ENCODE measurements around the gene ZBTB7C. TPM values are rescaled to one million over a fixed set of nuclear protein-coding genes. Genes with fewer than 3 reads are reported as not detected.

Gene ZBTB7C
- polyA plus RNA-seq, 2 of the 4 experiments (the other 2 are of a cell fraction): 0.10 to 0.12 TPM

DNA sequence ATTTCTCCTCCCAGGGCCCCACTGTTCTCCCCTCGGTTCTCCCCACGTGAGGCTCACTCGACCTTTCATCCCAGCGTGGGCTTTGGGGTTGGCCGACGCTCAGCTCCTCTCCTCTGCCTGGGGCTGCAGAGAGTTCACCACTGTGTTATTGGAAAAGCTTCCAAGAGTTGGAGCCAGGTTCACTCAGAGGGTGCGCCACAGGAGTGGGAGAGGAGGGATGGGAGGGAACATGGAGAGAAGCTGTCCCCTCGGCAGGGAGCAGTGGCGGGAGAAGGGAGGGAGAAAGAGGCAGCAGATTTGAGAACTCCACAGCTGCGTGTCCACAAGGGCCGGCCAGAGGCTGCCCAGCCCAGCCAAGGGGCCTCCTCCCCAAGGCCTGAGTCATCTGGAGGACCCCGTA lies 281.6 kb downstream of the ZBTB7C start (continued):
- TF ChIP-seq FOSB (CRISPR knock-in tag; IDR thresholded peaks at IDR 0.05) (no peak), RCOR1 (IDR thresholded peaks at IDR 0.05; ENCODE audit: low read depth, low read length) (no peak), HOXB13 (CRISPR knock-in tag; IDR thresholded peaks at IDR 0.05; ENCODE audit: low read depth) (no peak), MAX (IDR thresholded peaks at IDR 0.05) (no peak), FOXS1 (CRISPR knock-in tag; IDR thresholded peaks at IDR 0.05) (no peak), HOXA7 (CRISPR knock-in tag; IDR thresholded peaks at IDR 0.05) (no peak)

GRCh38 chr18:48126240-48126639 lies 282.9 kb downstream of the ZBTB7C start:
- Histone ChIP-seq H3K9me3 (no peaks in the 10 kb centered on the region), H3K4me2 (no peak overlapping the region), H3K4me1 (no peaks in the 10 kb centered on the region), H3K4me3 (no peak overlapping the region), H3K27ac (no peak overlapping the region)
- CTCF ChIA-PET: interaction anchor here (0.6 kb wide), 1 partner anchor 88 kb away, joined by 3 read pairs; no protein-coding TSS in a partner anchor
- ATAC-seq (no peak), DNase-seq (ENCODE audit: low read depth in 1 of 2, low spot score in 1 of 2) (no peak), FAIRE-seq (no peak)
- 100% methylated on average over 2 of the region's 3 CpGs for WGBS (ENCODE audit: missing lambda C conversion rate)
- POLR2A ChIA-PET: no interaction called here
- no peak for TF ChIP-seq SMC3 (IDR thresholded peaks at IDR 0.05)
- no peak for TF ChIP-seq JUNB (IDR thresholded peaks at IDR 0.05)
- TF ChIP-seq HOXA7 (CRISPR knock-in tag; IDR thresholded peaks at IDR 0.05): no peak
- TF ChIP-seq, protein P1, sequence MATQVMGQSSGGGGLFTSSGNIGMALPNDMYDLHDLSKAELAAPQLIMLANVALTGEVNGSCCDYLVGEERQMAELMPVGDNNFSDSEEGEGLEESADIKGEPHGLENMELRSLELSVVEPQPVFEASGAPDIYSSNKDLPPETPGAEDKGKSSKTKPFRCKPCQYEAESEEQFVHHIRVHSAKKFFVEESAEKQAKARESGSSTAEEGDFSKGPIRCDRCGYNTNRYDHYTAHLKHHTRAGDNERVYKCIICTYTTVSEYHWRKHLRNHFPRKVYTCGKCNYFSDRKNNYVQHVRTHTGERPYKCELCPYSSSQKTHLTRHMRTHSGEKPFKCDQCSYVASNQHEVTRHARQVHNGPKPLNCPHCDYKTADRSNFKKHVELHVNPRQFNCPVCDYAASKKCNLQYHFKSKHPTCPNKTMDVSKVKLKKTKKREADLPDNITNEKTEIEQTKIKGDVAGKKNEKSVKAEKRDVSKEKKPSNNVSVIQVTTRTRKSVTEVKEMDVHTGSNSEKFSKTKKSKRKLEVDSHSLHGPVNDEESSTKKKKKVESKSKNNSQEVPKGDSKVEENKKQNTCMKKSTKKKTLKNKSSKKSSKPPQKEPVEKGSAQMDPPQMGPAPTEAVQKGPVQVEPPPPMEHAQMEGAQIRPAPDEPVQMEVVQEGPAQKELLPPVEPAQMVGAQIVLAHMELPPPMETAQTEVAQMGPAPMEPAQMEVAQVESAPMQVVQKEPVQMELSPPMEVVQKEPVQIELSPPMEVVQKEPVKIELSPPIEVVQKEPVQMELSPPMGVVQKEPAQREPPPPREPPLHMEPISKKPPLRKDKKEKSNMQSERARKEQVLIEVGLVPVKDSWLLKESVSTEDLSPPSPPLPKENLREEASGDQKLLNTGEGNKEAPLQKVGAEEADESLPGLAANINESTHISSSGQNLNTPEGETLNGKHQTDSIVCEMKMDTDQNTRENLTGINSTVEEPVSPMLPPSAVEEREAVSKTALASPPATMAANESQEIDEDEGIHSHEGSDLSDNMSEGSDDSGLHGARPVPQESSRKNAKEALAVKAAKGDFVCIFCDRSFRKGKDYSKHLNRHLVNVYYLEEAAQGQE (IDR thresholded peaks at IDR 0.05): no peak
- no peak for TF ChIP-seq ZFP36 (IDR thresholded peaks at IDR 0.05; ENCODE audit: borderline replicate concordance, partially characterized antibody)
- TF ChIP-seq KDM1A (IDR thresholded peaks at IDR 0.05; ENCODE audit: low read depth): no peak
- TF ChIP-seq GATA3 (IDR thresholded peaks at IDR 0.05; ENCODE audit: borderline replicate concordance): no peak
- TF ChIP-seq RCOR1 (IDR thresholded peaks at IDR 0.05; ENCODE audit: low read depth, low read length): no peak
- no peak for TF ChIP-seq HMGXB4 (CRISPR knock-in tag; IDR thresholded peaks at IDR 0.05; ENCODE audit: borderline replicate concordance)
- no peak for TF ChIP-seq HES2 (IDR thresholded peaks at IDR 0.05)
- TF ChIP-seq FOSL2 (IDR thresholded peaks at IDR 0.05): no peak
- TF ChIP-seq FOSL2 (CRISPR knock-in tag; IDR thresholded peaks at IDR 0.05): no peak
- no peak for TF ChIP-seq HOXB5 (CRISPR knock-in tag; IDR thresholded peaks at IDR 0.05)
- TF ChIP-seq TP53 (CRISPR knock-in tag; IDR thresholded peaks at IDR 0.05): no peak
- TF ChIP-seq ELK1 (IDR thresholded peaks at IDR 0.05; ENCODE audit: low read depth, low read length): no peak
- TF ChIP-seq POLR2AphosphoS2 (conservative IDR thresholded peaks at IDR 0.05; ENCODE audit: low read length): no peak

Measured in A549 (cell line).